C4-2B (cell line): ENCODE results near the gene KISS1.

Source experiments
- H3K27ac ChIP-seq: fragments of 450-650 bp; 2 replicates; pipeline ENCODE4 v1.5.1; 2017
- ZFX ChIP-seq: fragments of 450-650 bp; IDR thresholded peaks from 2 replicates; pipeline ENCODE4 v1.6.1; 2017
- TF ChIP-seq, protein P1 (sequence below): fragments of 450-650 bp; conservative IDR thresholded peaks from 2 replicates; pipeline ENCODE4 v1.5.1; 2017; ENCODE audit warnings: mild to moderate bottlenecking

KISS1 gene

GRCh38 chr1:204206121-204206520, 9.8 kb upstream of the KISS1 start:
- no peak overlapping the region for H3K27ac ChIP-seq
- no peak for TF ChIP-seq ZFX
- TF ChIP-seq, protein P1, sequence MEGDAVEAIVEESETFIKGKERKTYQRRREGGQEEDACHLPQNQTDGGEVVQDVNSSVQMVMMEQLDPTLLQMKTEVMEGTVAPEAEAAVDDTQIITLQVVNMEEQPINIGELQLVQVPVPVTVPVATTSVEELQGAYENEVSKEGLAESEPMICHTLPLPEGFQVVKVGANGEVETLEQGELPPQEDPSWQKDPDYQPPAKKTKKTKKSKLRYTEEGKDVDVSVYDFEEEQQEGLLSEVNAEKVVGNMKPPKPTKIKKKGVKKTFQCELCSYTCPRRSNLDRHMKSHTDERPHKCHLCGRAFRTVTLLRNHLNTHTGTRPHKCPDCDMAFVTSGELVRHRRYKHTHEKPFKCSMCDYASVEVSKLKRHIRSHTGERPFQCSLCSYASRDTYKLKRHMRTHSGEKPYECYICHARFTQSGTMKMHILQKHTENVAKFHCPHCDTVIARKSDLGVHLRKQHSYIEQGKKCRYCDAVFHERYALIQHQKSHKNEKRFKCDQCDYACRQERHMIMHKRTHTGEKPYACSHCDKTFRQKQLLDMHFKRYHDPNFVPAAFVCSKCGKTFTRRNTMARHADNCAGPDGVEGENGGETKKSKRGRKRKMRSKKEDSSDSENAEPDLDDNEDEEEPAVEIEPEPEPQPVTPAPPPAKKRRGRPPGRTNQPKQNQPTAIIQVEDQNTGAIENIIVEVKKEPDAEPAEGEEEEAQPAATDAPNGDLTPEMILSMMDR = no peak

DNA sequence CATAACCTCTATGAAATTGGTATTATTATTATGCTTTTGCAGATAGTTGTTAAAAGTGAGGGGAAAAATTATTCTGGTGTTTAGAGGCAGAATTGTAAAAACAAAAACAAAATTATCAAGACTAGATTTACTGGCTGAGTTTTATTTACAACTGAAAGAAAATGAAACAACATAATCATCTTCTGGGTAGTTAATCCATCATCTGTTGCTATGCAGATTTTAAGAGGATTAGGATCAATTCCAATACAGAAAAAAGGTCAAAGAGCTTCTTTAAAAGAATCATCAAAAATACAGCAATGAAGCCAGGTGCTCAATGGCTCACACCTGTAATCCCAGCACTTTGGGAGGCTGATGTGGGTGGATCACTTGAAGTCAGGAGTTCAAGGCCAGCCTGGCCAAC, 9.2 kb upstream of the KISS1 start:
- no peak for TF ChIP-seq ZFX
- TF ChIP-seq, protein P1 = no peak
- H3K27ac ChIP-seq = no peak overlapping the region

- TF ChIP-seq, protein P1 = no peak
- no peak for TF ChIP-seq ZFX
Measured at GRCh38 chr1:204204944-204205343, 8.7 kb upstream of the KISS1 start.

GRCh38 chr1:204203206-204203767, 7.0 kb upstream of the KISS1 start:
- no peak for TF ChIP-seq ZFX
- TF ChIP-seq, protein P1 = no peak
- H3K27ac ChIP-seq = no peak overlapping the region

More at GRCh38 chr1:204204944-204205343, 8.7 kb upstream of the KISS1 start:
- no peak overlapping the region for H3K27ac ChIP-seq

- no peak overlapping the region for H3K27ac ChIP-seq
- TF ChIP-seq ZFX = no peak
- TF ChIP-seq, protein P1 = no peak
Measured at GRCh38 chr1:204202481-204202880, 6.2 kb upstream of the KISS1 start.

GRCh38 chr1:204201348-204202040, 5.2 kb upstream of the KISS1 start:
- no peak overlapping the region for H3K27ac ChIP-seq
- no peak for TF ChIP-seq ZFX
- TF ChIP-seq, protein P1 = no peak

- H3K27ac ChIP-seq = no peak overlapping the region
- TF ChIP-seq, protein P1 = no peak
- TF ChIP-seq ZFX = no peak
Measured at GRCh38 chr1:204199579-204199978, 3.3 kb upstream of the KISS1 start.
